GM18508 (cell line): ENCODE measurements around the gene EXOC4.
"Not testable (repeated sequence)": the region's sequence is repeated elsewhere in the genome, so short reads cannot be mapped to it uniquely, and the experiment has no call there.

Source experiments
- ATAC-seq: cut with Tn5 transposase; IDR thresholded peaks from one replicate; pipeline ENCODE4 v1.9.1; 2021; ENCODE audit warnings: moderate number of reproducible peaks; ENCODE audit not compliant: insufficient read depth, unreplicated experiment

EXOC4 gene

DNA sequence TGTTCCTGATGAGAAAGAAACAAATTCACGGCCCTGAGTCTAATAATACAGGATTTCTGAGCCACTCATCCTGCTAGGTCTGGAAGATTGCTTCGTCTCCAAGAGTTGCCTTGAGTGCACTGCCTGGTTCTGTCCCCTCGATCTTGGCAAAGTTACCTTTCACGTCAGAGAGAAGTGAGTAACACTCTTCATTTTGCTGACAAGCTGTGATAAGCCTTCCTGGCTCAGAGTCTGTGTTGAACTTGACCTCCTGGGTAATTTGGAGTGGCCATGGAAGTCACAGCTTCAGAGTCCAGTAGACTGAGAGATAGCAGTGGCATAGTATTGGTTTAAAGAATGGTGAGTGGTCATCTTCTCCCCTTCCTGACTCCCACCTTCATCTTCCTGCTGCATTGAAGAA lies 809.6 kb downstream of the EXOC4 start:
- no peak for ATAC-seq

DNA sequence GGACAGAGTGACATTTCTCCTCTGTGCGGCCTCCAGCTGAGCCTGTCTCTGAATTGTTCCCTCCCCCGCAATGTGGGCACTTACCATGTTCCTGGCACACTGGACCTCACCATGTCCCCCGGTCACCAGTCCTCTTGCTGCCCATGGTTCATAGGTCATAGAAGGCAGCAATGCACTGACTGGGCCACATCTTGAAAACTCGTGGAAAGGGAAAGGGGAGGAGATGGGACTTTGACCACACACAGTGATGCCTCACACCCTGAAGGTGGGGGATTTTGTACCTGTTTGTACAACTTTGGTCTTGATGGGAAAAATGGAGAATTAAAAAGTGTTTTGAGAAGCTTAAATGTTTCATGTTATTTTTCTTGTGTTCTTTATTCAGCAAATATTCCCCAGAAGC lies 812.5 kb downstream of the EXOC4 start:
- no peak for ATAC-seq

GRCh38 chr7:134067164-134067563 lies 814.3 kb downstream of the EXOC4 start:
- ATAC-seq: no peak

DNA sequence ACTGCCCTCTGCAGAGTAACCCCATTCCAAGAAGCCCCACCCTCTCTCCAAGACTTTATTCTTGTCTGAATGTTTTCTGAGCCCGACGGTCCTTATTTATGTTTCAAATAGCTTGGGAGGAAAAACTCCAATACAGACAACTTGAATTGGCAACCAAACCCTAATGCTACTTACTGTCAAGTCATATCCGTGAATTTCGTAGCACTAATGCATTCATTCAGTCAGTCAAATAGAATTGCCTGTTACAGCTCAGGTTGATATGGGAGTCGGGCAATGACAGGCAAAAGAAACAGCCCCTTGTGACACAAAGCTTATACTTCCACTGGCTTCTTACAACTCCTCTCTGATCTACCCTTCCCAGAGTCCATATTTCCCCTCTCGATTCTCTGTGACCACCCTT lies 815.8 kb downstream of the EXOC4 start:
- no peak for ATAC-seq

- no peak for ATAC-seq
Observed at GRCh38 chr7:134069187-134069586, 816.3 kb downstream of the EXOC4 start.

DNA sequence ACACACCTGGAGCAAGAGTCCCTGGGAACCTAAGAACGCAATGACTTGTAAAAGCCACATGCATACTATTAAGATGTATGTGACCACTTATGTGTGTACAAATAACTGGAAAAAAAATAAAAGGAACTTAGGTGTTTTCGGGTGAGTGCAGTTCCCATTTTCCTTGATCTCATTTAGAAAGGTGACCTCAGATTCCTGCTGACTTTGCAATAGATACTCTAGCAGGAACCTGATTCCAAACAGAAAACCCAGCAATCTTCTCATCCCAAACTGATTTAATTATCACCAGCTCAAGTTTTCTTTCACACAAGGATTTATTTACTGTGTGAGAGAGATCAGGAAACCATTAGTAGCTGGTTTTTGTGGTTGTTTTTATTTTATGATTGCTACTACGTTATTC lies 817.8 kb downstream of the EXOC4 start:
- no peak for ATAC-seq

DNA sequence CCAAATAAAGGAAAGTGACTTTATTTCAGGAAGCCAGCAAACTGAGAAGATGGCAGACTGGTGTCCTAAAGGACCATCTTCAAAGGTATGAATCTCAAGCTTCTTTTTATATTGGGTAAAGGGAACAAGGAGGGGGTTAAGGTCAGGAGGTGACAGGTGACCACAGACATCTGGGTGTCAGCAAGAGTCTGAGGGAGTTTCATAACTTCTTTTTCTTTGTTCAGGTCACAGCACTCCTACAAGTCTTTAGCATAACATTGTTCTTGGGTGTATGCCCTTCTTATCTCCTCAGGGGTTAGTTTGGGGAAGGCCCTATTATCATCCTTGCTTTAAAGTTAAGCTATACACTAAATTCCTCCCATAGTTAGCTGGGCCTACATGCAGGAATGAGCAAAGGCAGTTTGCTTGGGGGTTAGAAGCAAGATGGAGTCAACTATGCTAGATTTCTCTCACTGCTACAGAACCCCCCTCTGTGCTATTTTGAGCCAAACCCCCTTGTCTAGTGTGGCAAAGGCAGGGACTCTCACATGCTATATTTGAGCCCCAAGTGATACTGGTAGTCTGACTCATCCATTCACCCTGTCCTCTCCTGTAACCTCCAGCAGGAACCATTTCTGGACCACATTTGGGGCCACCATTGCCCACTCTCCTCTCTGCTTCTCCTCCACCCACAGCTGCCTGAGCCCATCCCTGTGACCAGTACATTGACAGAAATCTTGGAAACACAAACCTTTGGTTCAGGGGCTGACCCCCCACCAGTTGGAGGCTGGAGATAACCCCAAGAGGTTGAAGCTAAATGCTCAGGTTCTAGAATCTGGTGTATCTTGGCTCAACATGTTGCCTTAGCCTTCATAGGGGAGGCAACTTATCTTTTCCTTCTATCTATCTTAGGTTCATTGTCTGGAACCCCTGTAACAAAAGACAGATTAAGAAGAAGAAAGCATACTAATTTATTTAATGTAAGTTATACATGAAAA lies 818.8 kb downstream of the EXOC4 start:
- ATAC-seq: peak; percentile 89

DNA sequence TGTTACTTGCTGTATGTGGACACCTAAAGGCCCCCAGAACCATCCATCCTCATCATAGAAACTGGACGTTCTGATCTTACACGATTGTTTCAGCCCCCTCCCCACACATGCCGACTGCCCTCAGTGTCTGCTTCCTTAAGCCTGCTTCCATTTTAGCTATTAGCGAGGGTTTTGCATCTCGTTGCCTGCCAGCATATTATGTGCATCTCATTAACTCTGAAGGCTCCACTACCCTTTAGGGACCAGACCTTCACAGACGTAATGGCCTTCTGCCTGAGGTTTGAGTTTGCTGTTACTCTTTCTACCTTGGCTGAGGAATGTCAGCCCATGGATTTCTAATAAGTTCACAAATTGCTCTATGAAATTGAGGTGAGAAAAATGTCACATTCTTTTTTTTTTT lies 820.4 kb downstream of the EXOC4 start:
- no peak for ATAC-seq

- no peak for ATAC-seq
Observed at GRCh38 chr7:134075799-134076198, 822.9 kb downstream of the EXOC4 start.

DNA sequence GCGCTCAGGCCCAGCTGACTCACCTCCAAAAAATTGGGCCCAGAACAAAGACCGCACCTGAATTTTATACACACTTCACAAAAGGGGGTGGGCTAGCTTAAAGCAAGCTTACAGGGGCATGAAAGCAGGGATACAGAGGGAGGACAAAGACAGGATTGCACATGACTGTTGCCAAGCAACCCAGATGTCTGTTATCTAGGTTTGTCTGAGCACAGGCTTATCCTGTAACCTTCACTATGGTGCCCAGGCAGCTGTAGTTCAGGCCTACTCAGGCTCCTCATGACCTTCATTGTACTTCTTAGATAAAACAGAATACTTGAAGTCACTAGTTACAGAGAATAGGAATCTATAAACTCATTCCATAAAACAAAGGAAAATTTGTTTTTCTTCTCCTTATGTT lies 824.7 kb downstream of the EXOC4 start:
- ATAC-seq: not testable (repeated sequence)

- ATAC-seq: no peak
Observed at GRCh38 chr7:134078991-134079390, 826.1 kb downstream of the EXOC4 start.

- ATAC-seq: no peak
Observed at GRCh38 chr7:134081695-134082094, 828.8 kb downstream of the EXOC4 start.

DNA sequence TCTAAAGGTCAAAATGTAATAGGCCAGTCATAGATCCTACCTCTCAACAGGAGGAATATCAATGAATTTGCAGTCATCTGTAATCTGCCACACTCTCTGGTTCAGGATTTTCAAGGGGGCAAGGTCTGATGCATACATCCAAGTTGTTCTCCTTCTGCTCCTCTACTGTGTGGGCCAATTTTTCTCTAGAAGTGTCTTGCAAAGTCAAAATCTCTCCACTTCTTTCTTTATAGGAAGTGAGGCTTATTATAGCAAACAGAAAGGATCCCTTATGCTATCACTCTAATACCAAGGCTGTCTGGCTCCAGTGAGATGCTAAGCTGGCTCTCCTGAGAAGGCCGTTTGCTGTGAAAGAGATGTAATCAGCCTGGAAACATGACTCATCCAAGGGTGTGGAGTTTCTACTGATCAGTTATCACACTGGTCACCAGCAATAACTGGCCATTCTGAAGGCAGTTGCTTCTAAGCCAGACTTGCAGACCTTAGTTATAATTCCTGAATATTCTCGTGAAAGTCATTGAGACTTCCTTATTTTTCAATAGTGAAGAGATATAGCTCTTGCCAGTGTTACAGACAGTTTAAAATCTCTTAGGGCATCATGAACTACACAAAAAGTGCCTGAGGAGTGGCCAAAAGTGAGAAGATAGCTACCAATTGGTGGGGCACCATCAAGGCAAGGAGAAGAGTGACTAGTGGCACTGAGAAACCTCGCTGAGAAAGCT lies 831.0 kb downstream of the EXOC4 start:
- no peak for ATAC-seq

- ATAC-seq: no peak
Observed at GRCh38 chr7:134084488-134085144, 831.7 kb downstream of the EXOC4 start.

- ATAC-seq: no peak
Observed at GRCh38 chr7:134085311-134085710, 832.4 kb downstream of the EXOC4 start.

DNA sequence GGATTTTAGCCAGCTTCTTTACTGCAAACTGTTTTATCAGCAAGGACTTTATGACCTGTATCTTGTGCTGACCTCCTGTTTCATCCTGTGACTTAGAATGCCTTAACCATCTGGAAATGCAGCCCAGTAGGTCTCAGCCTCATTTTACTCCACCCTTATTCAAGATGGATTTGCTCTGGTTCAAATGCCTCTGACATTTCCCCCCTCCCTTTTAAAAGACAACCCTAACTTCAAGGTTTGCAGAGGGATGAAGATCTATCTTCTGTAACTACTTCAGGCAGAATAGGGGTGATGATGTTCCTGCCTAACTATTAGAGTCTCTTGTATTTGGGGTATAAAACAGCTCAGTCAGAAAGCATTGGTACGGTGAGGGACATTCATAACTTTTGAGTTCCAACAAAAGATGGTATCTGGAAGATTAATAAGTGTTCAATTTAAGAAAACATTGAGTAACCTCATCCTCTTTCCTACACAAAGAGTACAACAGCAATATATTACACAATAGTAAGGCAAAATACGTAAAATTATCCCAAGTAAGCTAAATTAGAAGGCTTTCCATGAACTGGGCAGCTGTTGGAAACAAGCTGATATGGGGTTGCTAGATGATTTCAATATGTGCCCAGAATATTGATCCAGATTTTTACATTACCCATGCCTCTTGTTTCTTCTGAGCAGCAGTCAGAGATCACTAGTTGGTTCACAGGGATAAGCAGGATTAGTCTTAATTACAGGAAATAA lies 834.3 kb downstream of the EXOC4 start:
- no peak for ATAC-seq

- ATAC-seq: no peak
Observed at GRCh38 chr7:134088199-134088598, 835.3 kb downstream of the EXOC4 start.

DNA sequence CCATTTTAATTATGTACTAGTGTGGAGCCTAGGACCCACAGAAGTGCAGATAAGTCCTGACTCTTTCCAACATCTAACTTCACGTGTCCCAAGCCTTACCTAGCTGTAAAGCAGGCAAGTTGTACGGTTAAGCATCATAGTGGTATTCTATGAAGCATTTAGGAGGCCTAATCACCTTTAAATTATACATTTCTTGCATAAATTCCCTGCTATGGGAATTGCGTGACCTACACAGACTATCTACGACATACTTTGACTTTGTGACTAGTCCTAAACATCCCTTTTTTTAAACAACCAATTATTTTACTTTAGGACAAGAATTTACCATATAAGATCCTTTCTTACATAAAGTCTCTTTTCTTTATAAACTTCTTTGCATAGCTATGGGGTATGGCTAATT lies 836.6 kb downstream of the EXOC4 start:
- no peak for ATAC-seq

GRCh38 chr7:134098072-134098471 lies 845.2 kb downstream of the EXOC4 start:
- ATAC-seq: no peak

DNA sequence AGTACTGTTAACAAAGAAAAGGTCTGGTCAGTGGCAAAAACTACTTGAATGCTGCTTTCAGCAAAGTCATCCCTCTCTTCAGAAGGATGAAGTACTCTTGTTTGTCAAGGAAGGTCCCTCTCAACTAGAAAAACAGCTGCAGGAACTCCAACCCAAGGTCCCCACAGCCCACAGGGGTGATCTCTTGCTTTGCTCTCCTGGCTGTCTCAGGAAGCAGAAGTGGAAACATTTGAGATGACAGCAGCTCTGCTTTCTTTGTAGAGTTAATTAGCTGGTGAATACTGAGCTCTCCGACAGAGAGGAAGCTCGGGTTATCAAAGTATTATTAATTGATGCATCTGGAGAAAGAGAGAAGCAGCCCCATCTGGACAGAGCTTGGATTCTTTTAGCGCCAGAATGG lies 848.8 kb downstream of the EXOC4 start:
- no peak for ATAC-seq
